HG02571 (cell line): ENCODE data around the gene RETREG3.
A peak's percentile ranks its signal among the peaks of the same experiment; 100 is the strongest.
"Not testable (repeated sequence)": the region's sequence is repeated elsewhere in the genome, so short reads cannot be mapped to it uniquely, and the experiment has no call there.

Experiments used
- ATAC-seq: cut with Tn5 transposase; IDR thresholded peaks from one replicate; pipeline ENCODE4 v1.9.1; 2021; ENCODE audit warnings: mild to moderate bottlenecking, moderate library complexity; ENCODE audit not compliant: unreplicated experiment

The RETREG3 gene

DNA sequence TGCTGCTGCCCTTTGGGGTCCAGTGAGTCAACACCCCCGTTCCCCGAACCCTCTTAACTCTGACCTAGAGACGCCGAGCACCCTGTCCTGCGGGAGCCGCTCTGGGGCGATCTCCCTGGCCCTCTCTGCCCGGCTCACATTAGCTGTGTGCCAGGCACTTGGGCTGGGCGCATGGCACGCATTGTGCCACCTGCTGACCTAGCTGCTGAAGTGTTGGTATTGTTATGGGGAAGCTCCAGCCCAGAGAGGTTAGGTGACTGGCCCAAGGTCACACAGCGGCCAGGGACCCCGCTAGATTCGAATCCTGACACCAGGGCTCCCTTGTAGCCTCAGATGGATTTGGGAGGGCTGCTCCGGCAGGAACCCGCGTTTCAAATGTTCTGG is 55.3 kb downstream of the RETREG3 start:
- ATAC-seq = no peak

DNA sequence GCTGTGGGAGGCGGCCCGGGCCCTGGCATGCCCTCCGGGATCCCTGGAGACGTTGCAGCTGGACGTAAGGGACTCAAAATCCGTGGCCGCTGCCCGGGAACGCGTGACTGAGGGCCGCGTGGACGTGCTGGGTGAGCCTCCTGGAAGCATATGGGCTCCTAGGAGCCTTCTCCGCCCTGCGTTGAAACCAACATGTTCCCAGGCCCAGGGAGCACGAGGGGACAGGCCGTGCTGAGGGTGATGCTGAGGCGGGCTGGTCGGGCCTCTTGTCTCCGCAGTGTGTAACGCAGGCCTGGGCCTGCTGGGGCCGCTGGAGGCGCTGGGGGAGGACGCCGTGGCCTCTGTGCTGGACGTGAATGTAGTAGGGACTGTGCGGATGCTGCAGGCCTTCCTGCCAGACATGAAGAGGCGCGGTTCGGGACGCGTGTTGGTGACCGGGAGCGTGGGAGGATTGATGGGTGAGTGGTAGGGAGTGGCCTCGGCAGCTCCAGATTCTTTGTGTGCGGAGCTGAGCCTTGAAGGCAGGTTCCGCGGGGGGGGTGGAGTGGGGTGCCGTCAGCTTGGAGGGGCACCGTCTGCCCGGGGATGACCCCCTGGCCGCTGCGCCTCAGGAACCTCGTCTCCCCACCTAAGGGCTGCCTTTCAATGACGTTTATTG is 55.9 kb downstream of the RETREG3 start:
- no peak for ATAC-seq

GRCh38 chr17:42552736-42553135 is 56.4 kb downstream of the RETREG3 start, which contains the start of gene HSD17B1:
HSD17B1 (plus strand) TSS chr17:42552923; CDS start chr17:42552934, 11 bp downstream.
- not testable (repeated sequence) for ATAC-seq

DNA sequence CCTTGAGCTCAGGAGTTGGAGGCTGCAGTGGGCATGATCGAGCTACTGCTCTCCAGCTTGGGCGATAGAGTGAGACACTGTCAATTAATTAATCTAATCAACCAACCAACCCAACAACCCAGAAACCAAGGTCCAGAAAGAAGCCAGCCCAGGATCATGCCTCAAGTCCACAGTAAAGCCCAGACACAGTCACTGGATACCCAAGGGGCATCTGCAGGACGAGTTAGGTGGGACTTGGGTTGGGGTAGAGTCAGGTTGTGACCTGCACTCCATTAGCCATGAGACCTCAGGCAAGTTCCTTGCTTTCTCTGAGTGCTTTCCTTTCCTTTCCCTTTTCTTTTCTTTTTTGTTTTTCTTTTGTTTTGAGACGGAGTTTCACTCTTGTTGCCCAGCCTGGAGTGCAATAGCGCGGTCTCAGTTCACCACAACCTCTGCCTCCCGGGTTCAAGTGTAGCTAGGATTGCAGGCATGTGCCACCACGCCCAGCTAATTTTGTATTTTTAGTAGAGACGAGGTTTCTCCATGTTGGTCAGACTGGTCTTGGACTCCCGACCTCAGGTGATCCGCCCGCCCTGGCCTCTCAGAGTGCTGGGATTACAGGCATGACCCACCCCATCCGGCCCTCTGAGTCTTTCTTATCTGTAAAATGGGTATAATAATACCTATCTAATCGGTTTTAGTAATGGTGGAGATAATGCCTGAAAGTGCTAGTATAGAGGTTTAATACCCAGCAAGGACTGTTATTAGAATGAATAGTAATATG is 60.0 kb downstream of the RETREG3 start:
- no peak for ATAC-seq

- peak; percentile 50 for ATAC-seq
Observed at GRCh38 chr17:42548070-42548837, 60.9 kb downstream of the RETREG3 start.

GRCh38 chr17:42547698-42548069 is 61.5 kb downstream of the RETREG3 start:
- ATAC-seq = no peak

- no peak for ATAC-seq
Observed at GRCh38 chr17:42547001-42547461, 62.1 kb downstream of the RETREG3 start.

GRCh38 chr17:42545755-42546505 is 63.2 kb downstream of the RETREG3 start:
- ATAC-seq = not testable (repeated sequence)

- ATAC-seq = no peak
Observed at GRCh38 chr17:42544874-42545283, 64.3 kb downstream of the RETREG3 start.

- ATAC-seq = no peak
Observed at GRCh38 chr17:42543190-42544079, 65.7 kb downstream of the RETREG3 start.

GRCh38 chr17:42541041-42541833 is 67.9 kb downstream of the RETREG3 start:
- ATAC-seq = no peak

DNA sequence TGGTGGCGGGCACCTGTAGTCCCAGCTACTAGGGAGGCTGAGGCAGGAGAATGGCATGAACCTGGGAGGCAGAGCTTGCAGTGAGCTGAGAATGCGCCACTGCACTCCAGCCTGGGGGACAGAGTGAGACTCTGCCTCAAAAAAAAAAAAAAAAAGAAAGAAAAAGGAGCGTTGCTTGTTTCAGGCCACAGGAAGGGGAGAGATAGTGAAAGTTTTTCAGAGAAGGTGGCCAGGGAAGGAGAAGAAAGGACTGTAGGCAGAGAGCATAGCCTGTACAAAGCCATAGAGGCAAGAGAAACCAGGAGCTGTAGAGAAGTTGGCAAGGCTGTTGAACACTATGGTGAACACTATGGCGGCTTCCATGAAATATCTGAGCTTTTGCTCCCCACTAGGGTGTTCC is 68.6 kb downstream of the RETREG3 start:
- ATAC-seq = not testable (repeated sequence)

GRCh38 chr17:42538482-42538881 is 70.7 kb downstream of the RETREG3 start:
- ATAC-seq = no peak

DNA sequence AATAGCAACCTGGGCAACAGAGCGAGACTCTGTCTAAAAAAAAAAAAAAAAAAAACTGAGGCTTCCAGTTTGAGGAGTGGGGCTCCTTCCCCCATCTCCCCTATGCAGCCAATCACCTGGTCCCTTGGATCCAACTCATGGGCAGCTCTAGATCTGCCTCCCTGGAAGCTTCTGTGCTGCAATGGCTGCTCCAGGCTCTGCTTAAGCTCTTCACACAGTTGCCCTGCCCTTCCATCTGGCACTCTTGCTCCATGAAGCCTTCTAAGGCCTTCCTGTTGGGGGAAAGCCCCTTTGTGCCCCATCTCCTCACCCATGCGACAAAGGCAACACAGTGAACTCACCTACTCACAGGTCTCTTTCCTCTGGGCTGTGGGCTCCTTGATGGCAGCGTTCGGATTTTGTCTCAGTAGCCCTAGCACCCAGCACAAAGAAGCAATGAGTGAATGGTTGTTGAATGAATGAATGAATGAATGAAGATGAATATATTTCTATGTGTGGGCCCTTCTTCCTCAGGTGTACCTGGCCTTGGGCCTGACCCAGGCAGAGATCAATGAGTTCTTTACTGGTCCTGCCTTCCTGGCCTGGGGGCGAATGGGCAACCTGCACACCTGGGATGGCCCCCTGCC is 71.2 kb downstream of the RETREG3 start:
- no peak for ATAC-seq

GRCh38 chr17:42537156-42537805 is 71.9 kb downstream of the RETREG3 start:
- no peak for ATAC-seq

- peak; percentile 46 for ATAC-seq
Observed at GRCh38 chr17:42536372-42537155, 72.6 kb downstream of the RETREG3 start.

DNA sequence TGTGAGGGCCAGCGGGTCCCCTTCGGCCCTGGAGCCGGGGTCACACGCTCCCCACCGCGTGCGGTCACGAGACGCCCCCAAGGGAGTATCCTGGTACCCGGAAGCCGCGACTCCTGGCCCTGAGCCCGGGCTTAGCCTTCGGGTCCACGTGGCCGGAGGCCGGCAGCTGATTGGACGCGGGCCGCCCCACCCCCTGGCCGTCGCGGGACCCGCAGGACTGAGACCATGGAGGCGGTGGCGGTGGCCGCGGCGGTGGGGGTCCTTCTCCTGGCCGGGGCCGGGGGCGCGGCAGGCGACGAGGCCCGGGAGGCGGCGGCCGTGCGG is 73.2 kb downstream of the RETREG3 start, which contains the start of gene NAGLU:
NAGLU (plus strand) TSS at position 194 of the 324 bp plus-strand sequence; CDS start at position 226, 32 bp downstream.
- ATAC-seq = peak; percentile 83
